IMR-90 (cell line): ENCODE measurements around the gene ZNF618.

ENCODE experiments used
- CTCF ChIP-seq: conservative IDR thresholded peaks from 2 replicates; pipeline ENCODE4 v1.5.1; 2012; ENCODE audit warnings: mild to moderate bottlenecking, low read depth, low read length, improper control_type of control experiment
- POLR2A ChIP-seq: IDR thresholded peaks from 2 replicates; pipeline ENCODE4 v1.6.1; 2012; ENCODE audit warnings: mild to moderate bottlenecking, low read depth, low read length
- RFX5 ChIP-seq: IDR thresholded peaks from 2 replicates; pipeline ENCODE4 v1.8.0; 2012; ENCODE audit warnings: low read depth, mild to moderate bottlenecking, low read length, moderate library complexity

- TF ChIP-seq CTCF (peak; percentile 40), RFX5 (no peak), POLR2A (no peak)
Measured at GRCh38 chr9:113998525-113999255, 122.6 kb downstream of the ZNF618 start.
